LNCAP (cell line): ENCODE results near the gene IQCN.

Experiments
- TF ChIP-seq, protein P1 (sequence below): fragments of 450-650 bp; IDR thresholded peaks from 2 replicates; pipeline ENCODE4 v1.5.1; 2017; ENCODE audit warnings: mild to moderate bottlenecking

Gene IQCN

DNA sequence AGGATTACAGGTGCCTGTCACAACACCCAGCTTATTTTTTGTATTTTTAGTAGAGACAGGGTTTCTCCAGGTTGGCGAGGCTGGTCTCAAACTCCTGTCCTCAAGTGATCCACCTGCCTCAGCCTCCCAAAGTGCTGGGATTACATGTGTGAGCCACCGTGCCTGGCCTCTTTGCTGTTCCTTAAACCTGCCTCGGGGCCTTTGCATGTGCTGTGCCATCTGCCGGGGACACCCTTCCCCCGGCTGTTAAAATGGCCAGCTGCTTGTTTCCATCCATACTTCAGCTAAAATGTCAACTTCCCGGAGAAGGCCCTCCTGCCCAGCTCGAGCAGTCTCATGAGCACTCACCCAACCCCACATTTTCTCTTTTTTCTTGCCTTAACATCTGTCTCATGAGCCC lies 29.0 kb downstream of the IQCN start:
- TF ChIP-seq, protein P1, sequence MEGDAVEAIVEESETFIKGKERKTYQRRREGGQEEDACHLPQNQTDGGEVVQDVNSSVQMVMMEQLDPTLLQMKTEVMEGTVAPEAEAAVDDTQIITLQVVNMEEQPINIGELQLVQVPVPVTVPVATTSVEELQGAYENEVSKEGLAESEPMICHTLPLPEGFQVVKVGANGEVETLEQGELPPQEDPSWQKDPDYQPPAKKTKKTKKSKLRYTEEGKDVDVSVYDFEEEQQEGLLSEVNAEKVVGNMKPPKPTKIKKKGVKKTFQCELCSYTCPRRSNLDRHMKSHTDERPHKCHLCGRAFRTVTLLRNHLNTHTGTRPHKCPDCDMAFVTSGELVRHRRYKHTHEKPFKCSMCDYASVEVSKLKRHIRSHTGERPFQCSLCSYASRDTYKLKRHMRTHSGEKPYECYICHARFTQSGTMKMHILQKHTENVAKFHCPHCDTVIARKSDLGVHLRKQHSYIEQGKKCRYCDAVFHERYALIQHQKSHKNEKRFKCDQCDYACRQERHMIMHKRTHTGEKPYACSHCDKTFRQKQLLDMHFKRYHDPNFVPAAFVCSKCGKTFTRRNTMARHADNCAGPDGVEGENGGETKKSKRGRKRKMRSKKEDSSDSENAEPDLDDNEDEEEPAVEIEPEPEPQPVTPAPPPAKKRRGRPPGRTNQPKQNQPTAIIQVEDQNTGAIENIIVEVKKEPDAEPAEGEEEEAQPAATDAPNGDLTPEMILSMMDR, result no peak

DNA sequence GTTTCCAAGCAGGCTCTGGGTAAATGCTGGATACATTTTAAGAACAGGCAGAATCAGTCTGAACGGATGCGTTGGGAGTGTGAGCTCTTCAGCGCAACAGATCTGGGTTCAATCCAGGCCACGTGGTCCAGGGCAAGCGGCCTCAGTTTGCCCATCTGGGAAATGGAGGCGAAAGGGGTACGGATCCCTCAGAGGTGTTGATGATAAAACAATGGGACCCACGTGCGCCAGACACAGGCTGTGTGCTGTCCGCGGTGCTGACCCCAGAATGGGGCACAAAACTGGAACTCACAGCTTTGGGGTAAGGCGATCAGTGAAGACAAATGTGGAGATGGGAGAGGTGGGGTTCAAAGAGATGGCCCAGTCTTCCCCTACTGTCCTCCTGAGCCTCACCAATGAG lies 34.9 kb downstream of the IQCN start:
- TF ChIP-seq, protein P1, result no peak

DNA sequence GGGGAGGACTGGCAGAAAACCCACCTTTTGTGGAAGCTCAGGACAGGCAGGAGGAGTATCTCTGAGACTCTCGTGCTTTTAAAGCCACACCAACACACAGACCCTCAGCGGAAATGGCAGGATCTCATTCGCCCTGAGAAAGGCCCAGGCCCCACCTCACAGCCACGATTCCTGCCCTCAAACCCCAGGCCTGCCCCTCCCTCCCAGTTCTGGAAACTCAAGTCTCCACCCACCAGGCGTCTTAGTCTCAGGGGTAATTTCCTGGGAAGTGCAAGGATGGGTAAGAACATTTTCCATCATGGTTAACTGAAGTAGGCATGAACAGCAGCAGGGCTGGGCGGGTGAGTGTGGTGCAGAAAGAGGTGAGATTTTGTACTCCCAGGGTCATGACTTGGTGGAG lies 40.1 kb downstream of the IQCN start:
- TF ChIP-seq, protein P1, result no peak

DNA sequence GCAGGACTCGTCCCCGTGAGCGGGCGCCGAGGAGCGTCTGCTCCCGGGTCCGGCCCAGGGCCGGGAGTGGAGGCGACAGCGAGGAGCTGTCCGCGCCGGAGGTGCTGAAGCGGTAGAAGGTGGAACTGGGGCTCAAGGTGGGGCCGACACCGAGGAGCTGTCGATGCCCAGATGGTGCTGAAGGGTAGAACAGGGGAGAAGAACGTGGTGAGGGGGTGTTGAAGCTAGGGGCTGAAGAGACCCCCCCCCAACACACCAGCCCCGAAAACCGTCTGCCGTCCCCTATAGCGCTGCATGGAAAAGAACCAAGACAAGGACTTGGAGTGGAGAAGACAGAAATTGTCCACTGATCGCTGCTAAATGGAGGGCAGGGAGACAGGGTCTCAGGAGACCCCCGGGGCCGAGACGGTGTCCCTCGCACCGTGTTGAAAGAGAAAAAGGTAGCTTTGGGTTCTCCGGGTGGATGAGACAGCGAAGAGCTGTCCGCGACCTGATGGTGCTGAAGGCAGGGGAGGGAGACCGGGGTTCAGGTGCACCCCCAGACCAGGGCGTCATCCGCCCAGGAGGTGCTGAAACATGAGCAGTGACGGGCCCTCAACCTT lies 40.9 kb downstream of the IQCN start:
- TF ChIP-seq, protein P1, result no peak

DNA sequence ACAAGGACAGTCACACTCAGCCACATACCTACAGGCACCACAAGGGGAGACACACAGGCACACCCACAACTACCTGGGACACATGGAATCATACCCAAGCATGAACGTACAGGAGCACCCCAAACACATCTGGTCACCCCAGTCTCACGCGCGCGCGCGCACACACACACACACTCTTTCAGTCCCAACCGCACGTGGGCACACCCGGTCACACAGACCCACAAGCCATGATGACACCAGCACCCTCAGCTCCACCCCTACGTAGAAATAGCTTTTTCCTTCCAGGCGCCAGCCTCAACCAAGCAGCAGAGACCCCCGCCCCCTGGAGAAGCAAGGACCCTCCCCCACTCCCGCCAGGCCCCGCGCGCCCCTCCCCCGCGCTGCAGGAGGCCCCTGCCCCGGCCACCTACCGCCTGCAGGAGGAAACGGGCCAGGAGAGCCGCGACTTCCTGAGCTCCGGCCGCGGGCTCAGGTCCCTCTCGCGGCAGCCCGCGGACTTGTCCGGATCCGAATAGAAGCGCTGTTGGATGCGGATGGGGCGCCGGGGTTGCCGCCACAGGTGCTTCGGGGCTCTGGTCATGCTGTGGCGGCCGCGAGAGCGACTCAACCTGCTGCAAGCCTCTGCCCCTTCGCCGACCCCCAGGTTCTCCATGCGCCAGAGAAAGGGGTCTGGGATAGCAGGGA lies 41.6 kb downstream of the IQCN start:
- TF ChIP-seq, protein P1, result no peak

DNA sequence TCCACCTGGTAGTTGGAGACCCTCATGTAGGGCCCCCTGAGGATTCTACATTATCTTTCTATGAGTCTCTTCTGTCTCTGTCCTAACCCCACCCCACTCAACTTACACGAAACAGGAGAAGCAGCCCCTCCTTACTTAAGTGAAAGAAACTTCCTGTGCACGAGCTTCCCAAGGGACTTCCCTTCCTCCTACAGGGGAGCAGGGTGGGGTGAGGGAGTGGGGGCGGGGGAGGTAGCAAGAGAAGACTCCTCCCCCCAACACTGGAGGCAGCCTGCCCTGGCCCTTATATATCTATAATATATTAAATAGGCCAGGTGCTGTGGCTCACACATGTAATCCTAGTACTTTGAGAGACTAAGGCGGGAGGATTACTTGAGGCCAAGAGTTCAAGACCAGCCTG lies 42.5 kb downstream of the IQCN start:
- TF ChIP-seq, protein P1, result no peak

DNA sequence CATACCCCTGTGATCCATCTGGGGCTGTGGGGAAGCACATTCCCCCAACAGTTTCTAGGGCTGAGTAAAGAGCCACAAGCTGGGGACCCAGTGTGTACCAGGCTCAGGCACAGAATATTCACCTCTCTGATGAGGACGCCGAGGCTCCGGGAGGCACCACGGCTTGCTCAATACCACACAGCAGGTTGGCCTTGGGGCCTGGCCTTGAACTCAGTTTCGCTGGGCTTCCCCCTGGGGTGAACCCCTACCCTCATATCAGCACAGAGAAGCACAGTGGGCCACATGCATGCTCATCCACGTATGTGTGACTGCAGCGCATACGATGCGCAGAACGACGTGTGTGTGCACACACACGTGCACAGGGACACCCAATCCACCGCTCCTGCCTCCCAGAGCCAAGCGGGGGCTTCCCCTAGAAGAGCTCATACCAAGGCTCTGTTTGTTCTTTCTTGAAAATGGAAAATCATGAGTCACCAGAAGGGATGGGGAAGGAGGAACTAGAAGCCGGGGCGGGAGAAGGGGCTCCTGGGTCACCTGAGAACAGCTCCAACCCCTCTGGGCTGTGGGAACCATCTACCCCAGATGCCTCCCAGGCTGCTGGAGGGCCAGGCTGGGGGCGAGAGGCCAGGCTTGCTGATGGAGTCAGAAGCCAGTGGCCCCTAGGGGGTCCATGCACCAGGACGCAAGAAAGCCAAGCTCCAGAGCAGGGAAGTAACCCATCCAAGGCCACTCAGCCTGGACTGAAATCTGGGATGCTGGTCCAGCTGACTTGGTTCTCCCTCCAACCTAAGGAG lies 43.1 kb downstream of the IQCN start:
- TF ChIP-seq, protein P1, result no peak
